ENCODE data around the gene RMI2. TPM values are rescaled to one million over a fixed set of nuclear protein-coding genes. Genes with fewer than 3 reads are reported as not detected.

Gene RMI2
- total and polyA plus RNA-seq, 2 donors (not counting 1 experiment from before 2014, with no cell fraction given) = 6.6 to 6.8 TPM

DNA sequence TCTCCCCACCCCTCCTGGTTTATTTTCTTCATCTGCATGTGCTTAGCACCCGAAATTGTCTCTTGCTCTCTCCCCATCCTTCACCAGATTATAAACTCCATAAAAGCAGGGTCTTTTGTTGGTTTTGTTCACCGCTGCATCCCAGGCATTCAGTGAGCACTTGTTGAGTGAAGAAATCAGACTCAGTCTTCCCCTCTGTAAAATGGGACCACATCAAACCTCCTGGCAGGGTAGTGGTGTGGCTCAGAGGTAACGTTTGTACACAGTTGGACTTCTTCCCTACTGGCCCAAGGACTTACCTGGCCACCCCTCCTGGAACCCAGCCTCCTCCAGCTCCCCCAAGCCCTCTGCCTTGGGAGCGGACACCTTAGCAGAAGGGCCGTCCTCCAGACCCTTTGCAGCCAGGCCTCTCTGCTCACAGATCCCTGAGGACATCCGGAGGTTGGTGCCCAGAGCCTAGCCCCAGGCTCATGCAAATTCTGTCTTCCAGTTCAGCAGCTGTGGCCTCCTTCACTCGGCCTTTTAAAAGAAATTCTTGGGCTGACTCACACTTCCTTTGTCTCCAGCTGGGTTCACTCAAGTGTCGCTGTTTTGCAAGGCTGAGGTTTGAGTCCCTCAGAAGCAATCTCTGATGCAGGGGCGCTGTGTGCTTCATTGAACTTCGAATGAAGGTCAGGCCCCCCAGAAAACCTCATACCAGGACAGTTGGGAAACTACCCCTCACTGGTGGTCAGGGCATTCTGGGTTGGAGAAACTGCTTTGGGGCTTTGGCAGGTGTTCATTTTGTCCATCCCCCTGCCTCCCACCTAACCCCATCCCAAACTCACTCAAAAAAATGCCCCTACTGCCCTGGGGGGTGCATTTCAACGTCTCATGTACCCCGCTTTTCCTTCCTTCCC is 16.8 kb upstream of the RMI2 start:
- no peaks in the 10 kb centered on the region for H3K27me3 ChIP-seq (ENCODE audit: control insufficient read depth, insufficient read depth, low read length)
- peak overlapping the region; percentile 1 to 27 (median 16) for H3K4me3 ChIP-seq (replicated peaks in 1 of 4; ENCODE audit: control extremely low read depth in 1 of 4, insufficient read depth in 1 of 4, low read depth in 3 of 4, low read length in 4 of 4)
- H3K79me2 ChIP-seq (ENCODE audit: control insufficient read depth, insufficient read depth, low read length) = no peaks in the 10 kb centered on the region
- TF ChIP-seq, protein P1, sequence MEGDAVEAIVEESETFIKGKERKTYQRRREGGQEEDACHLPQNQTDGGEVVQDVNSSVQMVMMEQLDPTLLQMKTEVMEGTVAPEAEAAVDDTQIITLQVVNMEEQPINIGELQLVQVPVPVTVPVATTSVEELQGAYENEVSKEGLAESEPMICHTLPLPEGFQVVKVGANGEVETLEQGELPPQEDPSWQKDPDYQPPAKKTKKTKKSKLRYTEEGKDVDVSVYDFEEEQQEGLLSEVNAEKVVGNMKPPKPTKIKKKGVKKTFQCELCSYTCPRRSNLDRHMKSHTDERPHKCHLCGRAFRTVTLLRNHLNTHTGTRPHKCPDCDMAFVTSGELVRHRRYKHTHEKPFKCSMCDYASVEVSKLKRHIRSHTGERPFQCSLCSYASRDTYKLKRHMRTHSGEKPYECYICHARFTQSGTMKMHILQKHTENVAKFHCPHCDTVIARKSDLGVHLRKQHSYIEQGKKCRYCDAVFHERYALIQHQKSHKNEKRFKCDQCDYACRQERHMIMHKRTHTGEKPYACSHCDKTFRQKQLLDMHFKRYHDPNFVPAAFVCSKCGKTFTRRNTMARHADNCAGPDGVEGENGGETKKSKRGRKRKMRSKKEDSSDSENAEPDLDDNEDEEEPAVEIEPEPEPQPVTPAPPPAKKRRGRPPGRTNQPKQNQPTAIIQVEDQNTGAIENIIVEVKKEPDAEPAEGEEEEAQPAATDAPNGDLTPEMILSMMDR (conservative IDR thresholded peaks at IDR 0.05 in 1 of 2, IDR thresholded peaks at IDR 0.05 in 1 of 2; ENCODE audit: low read depth in 1 of 2, low read length in 2 of 2) = no peak
- H3K27ac ChIP-seq (ENCODE audit: insufficient read depth, low read length) = peak overlapping the region; percentile 64
- no peaks in the 10 kb centered on the region for H3K9me3 ChIP-seq (ENCODE audit: control insufficient read depth, insufficient read depth, low read depth, low read length)
- H3K36me3 ChIP-seq (ENCODE audit: control insufficient read depth, insufficient read depth, low read length) = no peaks in the 10 kb centered on the region
- no peaks in the 10 kb centered on the region for H4K20me1 ChIP-seq (ENCODE audit: control insufficient read depth, extremely low read depth, insufficient read depth, low read length)
- peak; percentile 96 to 98 for DNase-seq (ENCODE audit: low read depth in 2 of 2)
- no peak overlapping the region for H3K9ac ChIP-seq (ENCODE audit: insufficient read depth, low read length)
- H3K4me1 ChIP-seq (ENCODE audit: control insufficient read depth, extremely low read depth, insufficient read depth, low read length) = peaks cover 18% of the 10 kb centered on the region
- H2AFZ ChIP-seq (ENCODE audit: low read length) = no peak overlapping the region
- peak overlapping the region; percentile 83 for H3K4me2 ChIP-seq (ENCODE audit: extremely low read depth, insufficient read depth, low read length)

DNA sequence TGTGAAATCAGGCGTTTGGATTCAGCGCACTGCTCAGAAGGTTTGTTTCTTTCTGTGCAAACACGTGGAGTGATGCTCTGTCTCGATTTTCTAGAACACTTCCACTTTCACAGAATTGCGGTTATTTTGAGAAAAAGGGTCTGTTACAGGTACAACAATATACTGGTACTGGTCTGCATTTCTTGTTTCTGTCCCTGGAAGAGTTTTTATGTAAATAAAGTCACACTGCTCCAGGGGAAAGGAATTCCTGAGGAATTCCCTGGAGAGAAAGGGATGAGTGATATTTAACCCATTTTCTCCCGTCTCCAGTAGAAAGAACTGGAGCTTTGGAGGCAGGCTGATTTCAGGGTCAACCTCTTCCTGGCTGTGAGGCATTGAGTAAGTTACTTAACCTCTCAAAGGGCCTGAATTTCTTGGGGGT is 16.2 kb upstream of the RMI2 start:
- H3K9ac ChIP-seq (ENCODE audit: insufficient read depth, low read length) = no peak overlapping the region
- H4K20me1 ChIP-seq (ENCODE audit: control insufficient read depth, extremely low read depth, insufficient read depth, low read length) = no peaks in the 10 kb centered on the region
- H3K36me3 ChIP-seq (ENCODE audit: control insufficient read depth, insufficient read depth, low read length) = no peaks in the 10 kb centered on the region
- no peaks in the 10 kb centered on the region for H3K79me2 ChIP-seq (ENCODE audit: control insufficient read depth, insufficient read depth, low read length)
- peak; percentile 40 to 50 for DNase-seq (ENCODE audit: low read depth in 2 of 2)
- no peak for TF ChIP-seq EZH2 (IDR thresholded peaks at IDR 0.05; ENCODE audit: low read length, missing control alignments)
- TF ChIP-seq, protein P1 (conservative IDR thresholded peaks at IDR 0.05 in 1 of 2, IDR thresholded peaks at IDR 0.05 in 1 of 2; ENCODE audit: low read depth in 1 of 2, low read length in 2 of 2) = no peak
- H2AFZ ChIP-seq (ENCODE audit: low read length) = no peak overlapping the region
- peak overlapping the region; percentile 64 for H3K27ac ChIP-seq (ENCODE audit: insufficient read depth, low read length)
- H3K4me1 ChIP-seq (ENCODE audit: control insufficient read depth, extremely low read depth, insufficient read depth, low read length) = peaks cover 18% of the 10 kb centered on the region
- H3K27me3 ChIP-seq (ENCODE audit: control insufficient read depth, insufficient read depth, low read length) = no peaks in the 10 kb centered on the region
- H3K4me2 ChIP-seq (ENCODE audit: extremely low read depth, insufficient read depth, low read length) = peak overlapping the region; percentile 83
- H3K9me3 ChIP-seq (ENCODE audit: control insufficient read depth, insufficient read depth, low read depth, low read length) = no peaks in the 10 kb centered on the region
- peak overlapping the region; percentile 1 to 27 (median 16) for H3K4me3 ChIP-seq (replicated peaks in 1 of 4; ENCODE audit: control extremely low read depth in 1 of 4, insufficient read depth in 1 of 4, low read depth in 3 of 4, low read length in 4 of 4)

DNA sequence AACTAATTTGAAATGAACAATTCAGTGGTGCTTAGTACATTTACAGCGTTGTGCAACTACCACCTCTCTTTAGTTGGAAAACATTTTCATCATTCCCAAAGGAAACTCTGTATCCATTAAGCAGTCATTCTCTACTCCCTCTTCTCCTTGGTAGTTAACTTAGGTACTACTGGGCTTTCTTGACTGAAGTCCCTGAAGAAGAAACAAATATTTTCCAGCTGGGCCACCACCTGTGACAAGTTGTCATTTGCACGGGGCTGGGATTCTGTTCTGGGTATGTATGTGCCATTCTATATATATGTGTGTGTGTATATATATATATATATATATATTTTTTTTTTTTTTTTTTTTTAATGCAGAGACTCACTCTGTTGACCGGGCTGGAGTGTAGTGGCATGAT is 15.4 kb upstream of the RMI2 start:
- TF ChIP-seq, protein P1 (conservative IDR thresholded peaks at IDR 0.05 in 1 of 2, IDR thresholded peaks at IDR 0.05 in 1 of 2; ENCODE audit: low read depth in 1 of 2, low read length in 2 of 2) = no peak
- TF ChIP-seq EZH2 (IDR thresholded peaks at IDR 0.05; ENCODE audit: low read length, missing control alignments) = no peak
- H3K4me3 ChIP-seq (replicated peaks in 1 of 4; ENCODE audit: control extremely low read depth in 1 of 4, insufficient read depth in 1 of 4, low read depth in 3 of 4, low read length in 4 of 4) = no peak overlapping the region
- H3K27me3 ChIP-seq (ENCODE audit: control insufficient read depth, insufficient read depth, low read length) = no peaks in the 10 kb centered on the region
- no peaks in the 10 kb centered on the region for H3K36me3 ChIP-seq (ENCODE audit: control insufficient read depth, insufficient read depth, low read length)
- peaks cover 18% of the 10 kb centered on the region for H3K4me1 ChIP-seq (ENCODE audit: control insufficient read depth, extremely low read depth, insufficient read depth, low read length)
- H3K9me3 ChIP-seq (ENCODE audit: control insufficient read depth, insufficient read depth, low read depth, low read length) = no peaks in the 10 kb centered on the region
- peak in 1 of 2 donors; percentile 33 for DNase-seq (ENCODE audit: low read depth in 2 of 2)
- no peak overlapping the region for H3K9ac ChIP-seq (ENCODE audit: insufficient read depth, low read length)
- H3K79me2 ChIP-seq (ENCODE audit: control insufficient read depth, insufficient read depth, low read length) = no peaks in the 10 kb centered on the region
- H3K4me2 ChIP-seq (ENCODE audit: extremely low read depth, insufficient read depth, low read length) = no peak overlapping the region
- no peaks in the 10 kb centered on the region for H4K20me1 ChIP-seq (ENCODE audit: control insufficient read depth, extremely low read depth, insufficient read depth, low read length)
- H2AFZ ChIP-seq (ENCODE audit: low read length) = no peak overlapping the region
- no peak overlapping the region for H3K27ac ChIP-seq (ENCODE audit: insufficient read depth, low read length)
